Peyer's patch (tissue), 4 donors: ENCODE measurements around the gene DPF3.

Experiments
- POLR2A ChIP-seq, 2 donors: fragments of 450-650 bp; IDR thresholded peaks; one replicate each; pipeline ENCODE4 v1.5.1; 2017; ENCODE audit warnings: antibody characterized with exemption in 2 of 2, mild to moderate bottlenecking in 2 of 2, moderate library complexity in 2 of 2
- TF ChIP-seq, protein P1 (sequence below), 6 experiments: fragments of 450-650 bp in 4 of 6; fragments of 200-600 bp in 2 of 6; sonication (generic) in 1 of 6; IDR thresholded peaks; one replicate each; pipeline ENCODE4 v1.5.1; 2017 to 2019; ENCODE audit warnings: antibody characterized with exemption in 6 of 6, mild to moderate bottlenecking in 3 of 6, moderate library complexity in 1 of 6

DNA sequence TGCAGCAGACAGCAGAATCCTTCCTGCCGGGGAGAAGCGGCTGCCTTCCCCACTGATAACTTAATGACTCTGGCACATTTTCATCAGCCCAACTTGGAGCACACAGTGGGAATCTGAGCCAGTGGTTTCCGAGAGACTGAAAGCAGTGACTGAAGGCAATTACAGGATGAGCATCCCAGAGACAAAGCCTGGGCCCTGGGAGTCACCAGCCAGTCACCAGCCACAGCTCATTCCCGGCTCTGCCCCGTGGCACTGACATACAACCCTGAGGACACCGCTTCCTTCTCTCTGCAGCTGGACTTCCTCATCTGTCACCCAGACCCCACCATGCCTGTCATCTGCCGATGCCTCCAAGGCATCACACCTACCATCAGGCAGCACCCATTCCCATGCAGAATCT lies 192.3 kb downstream of the DPF3 start:
- TF ChIP-seq, protein P1, sequence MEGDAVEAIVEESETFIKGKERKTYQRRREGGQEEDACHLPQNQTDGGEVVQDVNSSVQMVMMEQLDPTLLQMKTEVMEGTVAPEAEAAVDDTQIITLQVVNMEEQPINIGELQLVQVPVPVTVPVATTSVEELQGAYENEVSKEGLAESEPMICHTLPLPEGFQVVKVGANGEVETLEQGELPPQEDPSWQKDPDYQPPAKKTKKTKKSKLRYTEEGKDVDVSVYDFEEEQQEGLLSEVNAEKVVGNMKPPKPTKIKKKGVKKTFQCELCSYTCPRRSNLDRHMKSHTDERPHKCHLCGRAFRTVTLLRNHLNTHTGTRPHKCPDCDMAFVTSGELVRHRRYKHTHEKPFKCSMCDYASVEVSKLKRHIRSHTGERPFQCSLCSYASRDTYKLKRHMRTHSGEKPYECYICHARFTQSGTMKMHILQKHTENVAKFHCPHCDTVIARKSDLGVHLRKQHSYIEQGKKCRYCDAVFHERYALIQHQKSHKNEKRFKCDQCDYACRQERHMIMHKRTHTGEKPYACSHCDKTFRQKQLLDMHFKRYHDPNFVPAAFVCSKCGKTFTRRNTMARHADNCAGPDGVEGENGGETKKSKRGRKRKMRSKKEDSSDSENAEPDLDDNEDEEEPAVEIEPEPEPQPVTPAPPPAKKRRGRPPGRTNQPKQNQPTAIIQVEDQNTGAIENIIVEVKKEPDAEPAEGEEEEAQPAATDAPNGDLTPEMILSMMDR (IDR thresholded peaks at IDR 0.05), result no peak
- TF ChIP-seq POLR2A (IDR thresholded peaks at IDR 0.05), result no peak
